GM18520 (cell line): ENCODE measurements around the gene DSP.

Experiments
- ATAC-seq: cut with Tn5 transposase; IDR thresholded peaks from one replicate; pipeline ENCODE4 v1.9.1; 2021; ENCODE audit not compliant: unreplicated experiment

The DSP gene

DNA sequence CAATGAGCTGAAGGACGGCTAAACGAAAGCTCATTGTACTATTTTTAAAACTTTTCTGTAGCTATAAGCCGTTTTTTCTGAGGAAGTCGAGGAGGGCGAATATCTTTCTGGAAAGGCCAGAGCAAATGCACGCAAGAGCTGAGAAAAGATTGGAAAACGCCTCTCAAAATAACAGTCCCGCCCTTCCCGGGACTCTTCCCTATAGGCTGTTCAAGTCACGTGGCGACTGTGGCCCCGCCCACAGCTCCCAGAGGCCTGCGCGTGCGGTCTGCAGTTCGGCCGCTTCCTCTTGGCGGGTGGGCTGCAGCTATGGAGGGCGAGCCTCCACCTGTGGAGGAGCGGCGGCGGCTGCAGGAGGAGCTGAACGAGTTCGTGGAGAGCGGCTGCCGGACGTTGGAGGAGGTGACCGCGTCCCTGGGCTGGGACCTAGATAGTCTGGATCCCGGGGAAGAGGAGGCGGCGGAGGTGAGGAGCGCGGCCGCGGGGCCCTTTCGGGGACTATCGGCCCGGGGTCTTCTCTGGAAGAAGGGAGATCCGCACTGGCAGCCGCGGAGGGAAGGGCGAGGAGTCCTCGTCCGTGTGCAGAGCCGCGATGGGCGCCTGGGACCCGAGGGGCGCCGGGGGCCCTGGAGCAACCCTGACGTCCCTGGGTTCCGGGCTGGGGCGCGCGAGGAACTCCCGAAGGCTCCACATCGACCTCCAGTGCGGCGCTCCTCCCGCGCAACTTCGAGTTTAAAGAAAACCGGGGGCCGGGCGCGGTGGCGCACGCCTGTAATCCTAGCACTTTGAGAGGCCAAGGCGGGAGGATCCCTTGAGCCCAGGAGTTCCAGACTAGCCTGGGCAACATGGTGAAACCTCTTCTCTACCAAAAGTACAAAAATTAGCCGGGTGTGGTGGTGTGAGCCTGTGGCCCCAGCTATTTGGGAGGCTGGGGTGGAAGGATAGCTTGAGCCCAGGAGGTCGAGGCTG lies 48.8 kb downstream of the DSP start, which contains the start of gene SNRNP48:
SNRNP48 (plus strand) TSS at position 250 of the 969 bp plus-strand sequence; CDS start at position 310, 60 bp downstream.
- peak; percentile 97 for ATAC-seq

DNA sequence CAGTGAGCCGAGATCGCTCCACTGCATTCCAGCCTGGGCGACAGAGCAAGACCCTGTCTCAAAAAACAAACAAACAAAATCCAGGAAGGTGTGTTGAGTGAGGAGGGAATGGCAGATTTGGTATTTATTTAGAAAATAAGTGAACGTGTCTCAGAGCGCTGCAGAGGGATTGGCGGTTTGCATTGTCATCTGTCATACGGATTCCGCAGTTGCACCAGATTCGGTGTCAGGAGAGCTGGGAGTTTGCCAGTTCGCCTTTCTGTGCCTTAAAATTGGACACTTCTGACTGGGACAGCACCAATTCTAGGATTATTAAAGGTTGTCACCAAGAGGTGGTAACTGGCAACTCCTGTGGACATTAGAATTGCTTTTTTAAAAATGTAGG lies 49.4 kb downstream of the DSP start:
- no peak for ATAC-seq

DNA sequence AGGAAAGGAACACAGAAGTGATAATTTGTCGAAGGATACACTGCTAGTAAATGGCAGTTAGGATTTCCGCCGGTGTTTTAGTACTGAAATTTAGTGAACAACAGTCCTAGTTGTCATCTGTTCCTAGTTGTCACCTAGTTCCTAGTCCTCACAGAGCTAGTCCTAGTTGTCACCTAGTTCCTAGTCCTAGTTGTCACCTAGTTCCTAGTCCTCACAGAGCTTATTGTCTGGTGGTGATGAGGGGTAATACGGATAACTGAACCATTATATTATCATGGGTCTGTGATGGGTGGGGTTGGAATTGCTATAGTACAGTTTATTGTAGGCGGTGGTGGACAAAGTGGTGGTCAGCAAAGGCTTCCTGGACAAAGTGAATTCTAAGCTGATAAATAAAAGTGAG lies 50.3 kb downstream of the DSP start:
- ATAC-seq: no peak

DNA sequence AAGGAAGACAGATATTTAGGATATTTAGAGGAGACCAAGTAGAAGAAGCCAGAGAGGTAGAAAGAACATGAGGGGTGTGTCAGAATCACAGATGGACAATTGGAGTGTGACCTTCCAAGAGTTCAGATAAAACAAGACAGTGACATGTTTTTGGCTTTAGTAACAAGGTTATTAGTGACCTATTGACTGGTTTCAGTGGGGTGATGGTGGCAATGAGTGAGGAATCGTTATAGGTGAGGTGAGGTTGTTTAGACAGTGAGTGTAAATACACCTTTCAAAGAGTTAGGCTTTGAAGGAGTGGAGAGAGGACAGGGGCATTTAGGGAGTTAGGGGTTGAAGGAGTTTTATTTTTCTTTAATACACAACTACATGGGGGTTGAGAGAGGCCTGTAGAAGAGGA lies 51.8 kb downstream of the DSP start:
- no peak for ATAC-seq

DNA sequence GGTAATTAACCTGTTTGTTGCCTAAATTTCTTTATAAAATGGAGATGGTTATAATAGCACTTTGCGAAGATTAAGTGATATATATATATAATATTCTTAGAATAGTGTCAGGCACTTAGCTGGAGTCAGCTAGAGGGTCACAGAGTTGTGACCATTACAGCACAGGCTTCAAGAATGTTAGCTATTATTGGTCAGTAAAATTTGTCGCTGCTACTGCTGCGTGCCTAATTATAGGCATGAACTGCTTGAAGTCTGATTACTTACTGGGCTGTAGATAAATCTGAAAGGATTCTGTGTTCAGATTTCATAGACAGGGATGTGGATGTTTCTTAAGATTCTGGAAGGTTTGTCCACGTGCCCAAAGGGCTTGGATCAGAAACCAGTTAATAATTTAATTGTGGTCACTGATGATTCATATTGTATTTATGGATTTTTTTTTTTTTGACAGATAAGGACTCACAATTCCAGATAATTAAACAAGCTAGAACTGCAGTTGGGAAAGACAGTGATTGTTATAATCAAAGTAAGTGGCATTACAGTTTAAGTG lies 53.2 kb downstream of the DSP start:
- no peak for ATAC-seq

DNA sequence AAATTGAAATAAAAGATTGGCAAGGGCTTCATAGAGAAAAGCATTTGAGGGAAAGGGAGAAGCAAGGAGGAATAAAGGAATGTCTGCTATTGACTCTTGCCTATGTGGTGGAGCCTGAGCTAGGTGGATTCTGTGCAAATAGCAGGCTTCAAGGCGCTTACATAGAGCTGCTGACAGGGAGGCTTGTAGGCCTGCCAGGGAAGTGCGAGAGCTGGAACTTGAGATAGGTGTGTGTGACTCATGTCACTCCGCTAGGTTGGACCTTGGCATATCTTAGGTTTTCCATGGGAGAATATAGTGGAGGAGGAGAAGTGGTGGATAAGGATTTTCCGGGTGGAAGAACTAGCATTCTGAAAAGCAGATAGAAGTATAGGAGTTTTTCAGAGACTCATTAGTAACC lies 62.5 kb downstream of the DSP start:
- ATAC-seq: no peak

DNA sequence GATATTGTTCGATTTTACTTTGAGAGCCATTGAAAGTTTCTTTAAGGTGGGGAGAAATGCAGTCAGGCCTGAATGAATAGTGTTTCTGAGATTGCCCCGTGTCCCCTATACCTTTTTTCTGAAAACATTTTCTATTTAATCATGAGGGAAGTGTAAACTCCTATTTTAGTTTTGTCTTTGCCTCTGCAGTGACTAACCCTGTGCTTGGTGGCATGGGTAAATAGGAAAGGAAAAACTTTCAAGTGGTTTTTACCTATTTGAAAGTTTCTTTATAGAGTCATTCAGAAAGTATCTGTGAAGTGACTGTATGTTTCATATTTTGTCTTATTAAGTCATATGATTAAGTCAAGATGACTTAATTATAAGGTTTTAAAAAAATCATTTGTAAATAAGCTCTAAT lies 63.0 kb downstream of the DSP start:
- ATAC-seq: no peak

DNA sequence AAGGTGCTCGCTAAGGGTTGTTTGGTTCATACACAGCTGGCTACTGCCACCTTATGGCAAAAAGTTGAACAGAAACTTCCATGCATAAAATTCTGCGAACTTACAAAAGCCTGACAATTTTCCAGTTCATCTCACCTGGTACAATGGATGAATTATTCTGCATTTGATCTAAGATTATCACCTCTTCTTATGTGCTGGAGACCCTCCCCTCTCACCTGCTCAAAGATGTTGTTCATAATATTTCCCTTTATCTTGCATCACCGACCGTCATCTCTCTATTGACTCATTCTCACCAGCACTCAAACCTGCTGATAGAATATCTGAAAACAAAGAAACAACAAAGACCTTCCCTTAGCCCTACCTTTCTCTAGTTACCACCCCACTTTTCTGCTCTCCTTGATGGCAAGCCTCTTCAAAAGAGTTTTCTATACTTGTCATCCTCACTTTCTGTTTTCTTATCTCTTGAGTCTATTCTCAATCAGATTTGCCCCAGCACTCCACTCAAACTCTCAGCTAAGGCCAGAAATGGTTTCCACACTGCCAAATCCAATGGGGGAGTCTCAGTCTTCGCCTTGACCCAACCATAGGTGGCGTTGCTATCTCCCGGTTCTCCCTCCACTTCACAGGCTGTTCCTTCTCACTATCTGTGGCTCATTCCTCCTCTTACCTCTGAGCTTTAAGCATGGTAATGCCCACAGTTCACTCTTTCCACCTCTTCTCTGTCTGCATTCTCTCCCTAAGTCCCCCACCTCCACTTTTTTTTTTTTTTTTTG lies 74.3 kb downstream of the DSP start:
- ATAC-seq: no peak

DNA sequence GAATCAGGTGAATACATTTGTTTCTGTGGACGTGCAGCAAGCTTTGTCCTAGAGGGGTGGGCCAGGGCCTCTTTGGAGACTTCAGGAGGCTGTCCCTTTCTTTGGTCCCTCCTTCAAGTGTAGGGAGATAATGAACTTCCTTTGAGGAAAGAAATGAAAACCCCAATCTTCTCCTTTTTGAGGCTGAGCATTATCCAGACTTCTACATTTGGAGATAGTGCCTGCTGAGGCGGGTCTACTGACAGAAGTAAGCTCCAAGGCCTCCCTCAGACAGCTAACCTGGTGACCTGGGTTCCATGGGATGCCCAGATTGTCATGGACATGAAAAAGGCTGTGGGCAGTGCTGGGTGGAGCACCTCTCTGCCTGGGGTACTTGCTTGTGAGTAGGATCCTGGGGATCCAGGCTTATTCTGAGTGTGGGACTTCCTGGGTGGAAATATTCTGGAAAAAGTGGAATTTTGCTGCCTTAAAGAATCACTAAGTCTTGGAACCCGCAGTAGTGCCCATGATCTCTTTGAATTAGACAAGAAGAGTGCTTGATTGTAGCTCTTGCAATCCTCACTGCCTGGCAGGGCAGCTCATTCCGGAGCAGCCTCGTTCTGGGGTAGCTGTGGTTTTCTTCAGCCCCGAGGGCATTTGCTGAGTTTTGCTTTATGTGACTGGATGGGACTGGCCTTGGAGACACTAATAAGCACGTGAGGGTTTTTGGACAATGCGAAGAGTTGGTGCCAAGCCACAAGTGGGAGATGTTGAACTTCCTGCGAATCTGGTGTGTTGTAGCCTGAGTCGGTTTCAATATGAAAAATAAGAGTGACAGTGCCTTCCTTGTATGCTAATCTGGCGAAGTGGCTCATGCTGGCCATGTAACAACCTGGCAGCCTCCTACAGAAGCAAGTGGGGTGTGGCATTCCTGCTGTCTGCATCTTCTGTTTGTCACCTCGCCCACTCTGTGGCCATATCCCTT lies 76.6 kb downstream of the DSP start:
- peak; percentile 72 for ATAC-seq

DNA sequence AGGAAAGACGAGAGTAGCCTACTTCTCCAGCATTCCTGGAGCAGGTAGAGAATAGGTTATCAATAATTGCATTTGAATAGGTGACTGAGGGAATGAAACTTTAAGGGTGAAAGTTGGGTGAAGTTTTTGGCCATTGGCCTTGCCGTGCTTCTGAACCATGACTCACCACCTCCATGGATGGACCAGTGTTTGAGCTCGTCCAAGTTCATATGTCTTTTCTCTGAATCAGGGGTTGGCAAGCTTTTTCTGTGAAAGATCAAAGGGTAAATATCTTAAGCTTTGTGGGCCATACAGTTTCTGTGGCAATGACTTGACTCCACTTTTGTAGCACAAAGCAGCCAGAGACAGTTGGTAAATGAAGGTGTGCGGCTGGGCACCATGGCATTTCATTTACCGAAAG lies 80.3 kb downstream of the DSP start:
- ATAC-seq: no peak

DNA sequence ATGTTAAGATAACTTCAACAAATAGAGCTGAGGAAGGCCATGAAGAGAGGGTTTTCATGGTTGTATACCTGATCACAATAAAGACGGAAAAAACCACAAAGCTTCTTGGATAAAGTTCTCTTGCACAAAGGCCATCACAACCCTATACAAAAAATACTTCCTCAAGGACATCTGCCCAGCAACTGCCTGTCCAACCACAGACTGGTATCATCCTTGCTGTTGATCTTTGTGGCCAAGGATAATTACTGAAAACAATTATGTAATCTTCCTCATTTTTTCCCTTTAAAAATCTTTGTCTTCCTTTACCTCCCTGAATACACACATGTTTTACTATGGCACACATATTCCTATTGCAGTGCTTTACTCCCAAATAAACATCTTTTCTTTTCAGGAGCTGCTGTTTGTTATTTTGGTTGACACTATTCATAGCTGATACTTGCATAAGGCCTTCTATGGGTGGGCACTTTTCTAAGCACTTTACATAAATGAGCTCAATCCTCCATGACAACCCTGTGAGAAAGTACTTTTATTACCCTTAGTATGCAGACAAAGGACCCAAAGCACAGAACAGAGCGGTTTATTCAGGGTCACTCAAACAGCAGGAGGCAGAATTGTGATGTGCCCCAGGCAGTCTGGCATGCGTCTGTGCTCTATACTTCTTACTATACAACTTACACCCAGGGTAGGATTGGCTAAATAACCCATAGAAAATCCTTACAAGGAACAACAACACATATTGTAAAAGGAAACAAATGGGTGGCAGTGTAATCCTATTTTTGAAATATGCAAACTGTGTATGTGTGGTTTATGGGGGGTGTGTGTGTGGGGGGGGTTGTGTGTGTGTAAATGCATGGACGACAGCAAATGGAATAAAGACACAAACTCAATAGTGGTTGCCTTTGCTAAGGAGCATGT lies 83.6 kb downstream of the DSP start:
- no peak for ATAC-seq

DNA sequence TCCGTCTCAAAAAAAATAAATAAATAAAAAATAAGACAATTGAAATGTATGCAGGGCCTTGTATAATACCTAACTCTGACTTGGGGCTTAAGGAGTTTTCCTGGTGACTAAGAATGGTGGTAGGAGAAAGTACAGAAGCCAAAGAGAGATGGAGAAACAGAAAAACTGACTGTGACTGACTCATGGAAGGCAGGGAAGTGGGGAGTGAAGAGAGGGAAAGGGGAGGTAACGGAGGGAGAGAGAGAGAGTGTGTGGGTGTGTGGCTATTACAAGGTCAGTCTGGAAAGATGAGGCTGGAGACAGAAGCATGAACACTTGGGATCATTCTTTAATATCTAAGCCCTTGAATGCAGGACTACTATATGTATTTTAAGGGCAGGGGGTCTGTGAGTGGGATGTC lies 87.0 kb downstream of the DSP start:
- no peak for ATAC-seq

DNA sequence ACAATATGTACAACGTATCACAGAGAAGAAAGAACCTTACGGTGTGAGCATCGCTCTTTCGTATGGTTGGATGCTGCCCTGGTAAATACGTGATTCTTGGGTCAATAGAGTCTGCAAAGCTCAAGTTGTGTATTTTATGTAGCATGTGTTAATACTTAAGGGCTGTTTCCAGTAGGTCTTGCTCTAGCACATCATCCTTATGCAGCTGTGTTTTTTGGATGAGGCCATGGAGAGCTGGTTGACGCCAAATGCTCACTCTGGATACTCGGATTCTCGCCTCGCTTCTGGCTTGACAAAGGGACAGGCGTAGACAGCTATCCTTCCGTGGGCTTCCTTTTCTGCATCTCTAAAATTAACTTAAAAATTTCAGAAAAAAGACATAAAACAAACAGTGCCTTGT lies 87.4 kb downstream of the DSP start:
- no peak for ATAC-seq

DNA sequence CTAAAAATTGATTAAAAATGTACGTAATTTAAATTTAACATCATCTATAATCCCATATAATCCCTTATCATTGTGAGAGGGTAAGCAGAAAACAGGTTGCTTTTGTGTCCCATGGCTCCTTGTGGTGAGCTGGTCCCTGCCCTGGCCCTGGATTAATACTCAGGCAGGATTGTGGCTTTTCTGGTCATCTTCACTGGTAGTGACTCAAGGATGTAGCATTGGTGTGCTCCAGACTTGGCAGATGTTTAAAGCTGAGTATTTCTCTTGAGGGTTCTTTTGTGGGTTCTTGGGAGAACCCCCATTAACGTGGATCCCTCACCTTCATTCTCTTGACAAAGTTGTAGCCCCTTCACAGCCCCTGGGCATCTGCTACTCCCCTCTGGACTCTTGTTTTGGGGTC lies 87.8 kb downstream of the DSP start:
- no peak for ATAC-seq

DNA sequence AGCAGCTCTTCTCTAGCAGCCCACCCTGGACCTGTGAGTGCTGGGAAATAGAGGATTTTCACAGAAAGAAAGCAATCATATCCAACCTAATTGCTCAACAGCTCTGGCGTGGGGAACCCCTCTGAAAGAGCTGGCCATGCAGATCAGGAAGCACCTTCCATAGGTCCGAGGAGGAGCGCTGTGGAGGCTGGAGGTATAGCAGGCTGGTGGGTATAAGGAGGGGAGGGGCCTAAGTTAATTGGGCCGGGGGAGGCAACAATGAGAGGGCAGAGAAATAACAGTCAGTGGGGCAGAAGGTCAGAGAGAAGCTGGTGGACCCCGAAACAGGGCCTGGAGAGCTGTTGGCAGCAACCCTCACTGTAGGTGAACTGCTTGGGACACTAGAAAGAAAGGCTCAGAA lies 89.3 kb downstream of the DSP start:
- ATAC-seq: no peak

DNA sequence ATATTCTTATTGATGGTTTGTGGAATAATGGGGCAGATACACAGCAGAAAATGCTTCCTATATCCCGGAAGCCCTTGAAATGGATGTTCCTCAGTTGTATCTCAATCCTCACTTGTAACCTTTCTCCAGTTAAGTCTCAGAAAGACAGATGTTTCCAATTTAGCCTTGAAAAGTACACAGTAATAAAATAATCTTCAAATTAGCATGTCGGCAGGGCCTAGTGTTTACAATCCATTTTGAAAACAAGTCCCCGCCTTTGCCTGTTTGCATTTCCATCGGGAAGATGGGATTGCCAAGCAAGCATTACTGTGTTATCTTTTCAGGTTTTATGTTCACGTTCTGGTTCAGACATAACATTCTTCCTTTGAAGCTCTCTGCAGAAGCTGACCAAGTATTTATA lies 90.0 kb downstream of the DSP start:
- no peak for ATAC-seq

DNA sequence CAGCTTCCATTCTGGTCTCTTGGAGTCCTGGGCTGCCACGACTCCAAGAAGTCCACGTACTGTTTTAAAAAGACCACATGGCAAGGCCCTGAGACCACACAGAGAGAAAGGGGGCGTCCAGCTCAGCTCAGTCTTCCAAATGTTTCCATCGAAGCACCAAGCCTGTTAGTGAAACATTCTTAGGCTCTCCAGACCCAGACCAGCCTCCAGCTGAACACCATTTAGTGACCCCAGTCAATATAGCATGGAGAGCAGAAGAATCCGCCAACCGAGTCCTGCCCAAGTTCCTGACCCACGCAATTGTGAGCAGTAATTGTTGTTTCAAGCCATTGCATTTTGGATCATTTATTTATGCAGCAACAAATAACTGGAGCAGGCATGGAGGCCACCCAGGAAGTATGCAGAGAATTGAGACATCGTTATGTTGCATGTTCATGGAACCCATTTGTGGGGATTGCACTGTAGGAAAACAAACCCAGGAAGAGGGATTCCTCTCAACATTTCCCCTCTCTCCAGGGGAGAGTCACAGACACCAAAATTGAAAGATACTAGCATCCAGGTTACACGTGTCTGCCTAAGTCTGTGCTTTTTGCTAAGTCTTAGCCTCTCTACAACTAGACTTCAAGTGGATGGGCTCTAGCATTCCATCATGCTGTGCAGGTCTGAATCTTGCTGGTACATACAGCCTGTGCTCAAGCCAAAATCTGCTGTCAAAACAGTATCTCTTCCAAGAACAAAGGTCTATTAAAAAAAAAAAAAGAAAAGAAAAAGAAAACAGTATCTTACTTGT lies 91.2 kb downstream of the DSP start:
- ATAC-seq: no peak

DNA sequence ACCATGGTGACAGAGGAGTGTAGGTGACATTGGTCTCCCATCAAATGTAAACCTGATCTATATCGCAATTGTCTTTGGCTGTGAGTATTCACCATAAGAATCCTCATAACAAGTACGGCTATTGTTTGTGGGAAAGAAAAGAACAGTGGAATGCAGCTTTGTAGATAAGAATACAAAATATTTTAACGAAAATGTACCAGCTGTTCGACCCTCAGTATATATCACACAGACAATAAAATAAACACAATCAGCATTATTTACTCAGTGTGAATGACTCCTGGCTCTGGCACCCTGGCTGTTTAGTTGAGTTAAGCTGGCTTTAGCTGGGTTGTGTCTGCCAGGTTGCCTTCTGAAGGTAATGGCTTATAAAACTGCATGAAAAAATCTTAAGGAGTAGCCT lies 91.9 kb downstream of the DSP start:
- ATAC-seq: no peak

DNA sequence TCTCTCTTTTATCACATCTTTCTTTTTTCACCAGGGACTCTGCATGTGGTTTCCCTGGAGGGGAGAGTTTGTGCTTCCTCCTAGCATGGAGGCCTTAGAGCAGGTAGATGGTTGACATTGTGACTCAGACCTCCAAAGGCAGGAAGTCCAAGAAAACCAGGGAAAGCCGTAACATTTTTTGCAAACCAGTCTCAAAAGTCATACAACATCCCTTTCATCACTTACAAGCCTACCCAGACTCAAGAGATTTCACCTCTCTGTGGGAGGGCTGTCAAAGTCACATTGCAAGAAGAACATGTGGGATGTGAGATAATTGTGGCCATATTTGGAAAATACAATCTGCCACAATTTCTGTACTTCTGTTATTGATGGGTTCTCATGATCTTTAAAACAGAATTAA lies 94.7 kb downstream of the DSP start:
- ATAC-seq: no peak
